Caki2 (cell line): ENCODE data around the gene STH. TPM values are rescaled to one million over a fixed set of nuclear protein-coding genes. Genes with fewer than 3 reads are reported as not detected.

Source experiments
- total RNA-seq: library from RNA; depleted of rRNA; stranded (reverse); fragments of >200 nt; shearing (Covaris generic); gene quantifications from 2 replicates; pipeline ENCODE4 v1.2.3, GENCODE V29; 2014; ENCODE audit warnings: low replicate concordance; rRNA removed

The STH gene
- total RNA-seq, 1 experiment from 2014 or later = 1.0 TPM

Other genes with a start within 250 kb of the STH start
- 5.1 and 10.9 TPM in 2 replicates for gene CRHR1, start 214.9 kb upstream of the STH start, total RNA-seq
- gene SPPL2C, start 154.4 kb upstream of the STH start, total RNA-seq = not detected in 2 replicates
- gene MAPT, start 104.7 kb upstream of the STH start, total RNA-seq = 0.72 and 0.95 TPM in 2 replicates
- 32.8 and 35.6 TPM in 2 replicates for gene KANSL1, start 194.2 kb downstream of the STH start, total RNA-seq